ENCODE data around the gene SEC22B. TPM values are rescaled to one million over a fixed set of nuclear protein-coding genes. Genes with fewer than 3 reads are reported as not detected.

Gene SEC22B
- total and polyA plus RNA-seq, 2 of the 13 experiments (the other 11 are each of a cell fraction or from before 2014, with no cell fraction given): 14.2 to 29.1 TPM

GRCh38 chr1:120176092-120176855 is at the start of gene SEC22B (continued):
- TF ChIP-seq ZNF512 (CRISPR knock-in tag; IDR thresholded peaks at IDR 0.05) (no peak), DMAP1 (CRISPR knock-in tag; IDR thresholded peaks at IDR 0.05) (peak; percentile 97), HDAC2 (CRISPR knock-in tag; IDR thresholded peaks at IDR 0.05) (peak; percentile 75), HNF4A (CRISPR knock-in tag; IDR thresholded peaks at IDR 0.05) (peak; percentile 35; the same call in 1 of the 2 replicates), ZNF605 (CRISPR knock-in tag; IDR thresholded peaks at IDR 0.05) (peak; percentile 66), ZHX2 (IDR thresholded peaks at IDR 0.05; ENCODE audit: low read depth) (peak; percentile 87), ZHX2 (CRISPR knock-in tag; IDR thresholded peaks at IDR 0.05; ENCODE audit: borderline replicate concordance) (no peak), MTA1 (CRISPR knock-in tag; IDR thresholded peaks at IDR 0.05; ENCODE audit: borderline replicate concordance) (no peak; the same call in 1 of the 2 replicates), ZNF160 (CRISPR knock-in tag; IDR thresholded peaks at IDR 0.05) (peak; percentile 72; the same call in 1 of the 2 replicates), MAF1 (CRISPR knock-in tag; IDR thresholded peaks at IDR 0.05; ENCODE audit: borderline replicate concordance) (peak; percentile 78; the same call in 1 of the 2 replicates), JARID2 (CRISPR knock-in tag; IDR thresholded peaks at IDR 0.05; ENCODE audit: insufficient replicate concordance) (no peak), BRCA1 (CRISPR knock-in tag; IDR thresholded peaks at IDR 0.05) (peak; percentile 75; the same call in 1 of the 2 replicates), FOXC1 (CRISPR knock-in tag; IDR thresholded peaks at IDR 0.05; ENCODE audit: borderline replicate concordance) (0 out of 2 replicates have a peak, but pooled peaks have one; percentile 65), ZNF552 (CRISPR knock-in tag; IDR thresholded peaks at IDR 0.05; ENCODE audit: borderline replicate concordance) (0 out of 2 replicates have a peak, but pooled peaks have one; percentile 41), ASH2L (IDR thresholded peaks at IDR 0.05; ENCODE audit: insufficient read length, low read depth, low read length) (peak; percentile 98), TOE1 (CRISPR knock-in tag; IDR thresholded peaks at IDR 0.05) (peak; percentile 62; the same call in 1 of the 2 replicates), XRCC5 (optimal IDR thresholded peaks at IDR 0.05; ENCODE audit: low read length) (peak; percentile 89), ZNF570 (CRISPR knock-in tag; IDR thresholded peaks at IDR 0.05; ENCODE audit: borderline replicate concordance) (no peak)
